Measurements from ENCODE around the gene SIGLEC1. TPM values are rescaled to one million over a fixed set of nuclear protein-coding genes. Genes with fewer than 3 reads are reported as not detected.

The SIGLEC1 gene
- total and polyA plus RNA-seq, 2 of the 4 experiments (the other 2 are of a cell fraction): not detected

DNA sequence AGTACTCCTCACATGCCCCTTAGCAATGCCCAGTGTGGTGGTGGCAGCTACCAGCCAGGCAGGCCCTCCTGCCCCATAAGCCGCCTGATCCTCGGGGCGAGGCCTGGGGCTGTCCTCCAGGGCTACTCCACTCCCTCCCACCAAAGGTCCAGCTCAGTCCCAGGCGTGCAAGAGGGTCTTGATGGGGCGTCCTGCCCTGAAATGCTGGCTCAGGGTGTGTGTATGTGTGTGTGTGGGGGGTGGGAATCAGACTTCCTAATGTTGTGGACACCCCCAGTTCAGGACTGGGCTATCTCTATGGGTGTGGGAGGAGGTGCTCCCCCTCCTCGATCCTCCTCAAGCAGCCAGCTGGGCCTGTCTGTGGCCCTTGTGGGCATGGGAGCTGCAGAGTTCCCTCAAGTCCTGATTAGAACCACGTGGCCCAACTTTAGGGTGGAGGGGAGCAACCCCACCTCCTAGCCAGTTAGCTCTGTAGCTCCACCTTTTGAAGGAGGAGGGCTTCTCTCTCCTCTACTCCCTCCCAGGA lies 27.6 kb upstream of the SIGLEC1 start:
- POLR2A ChIA-PET (ENCODE audit: unreplicated experiment): interaction anchor here (0.9 kb wide), 1 partner anchor 80 kb away, joined by 4 read pairs; the partner anchor contains the start of gene AP5S1

More for the DNA sequence above, 27.6 kb upstream of the SIGLEC1 start:
- TF ChIP-seq MAZ (IDR thresholded peaks at IDR 0.05; ENCODE audit: borderline replicate concordance, low read depth, low read length): no peak
- no peak for TF ChIP-seq USF2 (IDR thresholded peaks at IDR 0.05; ENCODE audit: low read depth, low read length)
- no peak for TF ChIP-seq FOS (IDR thresholded peaks at IDR 0.05; ENCODE audit: low read depth, low read length)
- TF ChIP-seq, protein P1, sequence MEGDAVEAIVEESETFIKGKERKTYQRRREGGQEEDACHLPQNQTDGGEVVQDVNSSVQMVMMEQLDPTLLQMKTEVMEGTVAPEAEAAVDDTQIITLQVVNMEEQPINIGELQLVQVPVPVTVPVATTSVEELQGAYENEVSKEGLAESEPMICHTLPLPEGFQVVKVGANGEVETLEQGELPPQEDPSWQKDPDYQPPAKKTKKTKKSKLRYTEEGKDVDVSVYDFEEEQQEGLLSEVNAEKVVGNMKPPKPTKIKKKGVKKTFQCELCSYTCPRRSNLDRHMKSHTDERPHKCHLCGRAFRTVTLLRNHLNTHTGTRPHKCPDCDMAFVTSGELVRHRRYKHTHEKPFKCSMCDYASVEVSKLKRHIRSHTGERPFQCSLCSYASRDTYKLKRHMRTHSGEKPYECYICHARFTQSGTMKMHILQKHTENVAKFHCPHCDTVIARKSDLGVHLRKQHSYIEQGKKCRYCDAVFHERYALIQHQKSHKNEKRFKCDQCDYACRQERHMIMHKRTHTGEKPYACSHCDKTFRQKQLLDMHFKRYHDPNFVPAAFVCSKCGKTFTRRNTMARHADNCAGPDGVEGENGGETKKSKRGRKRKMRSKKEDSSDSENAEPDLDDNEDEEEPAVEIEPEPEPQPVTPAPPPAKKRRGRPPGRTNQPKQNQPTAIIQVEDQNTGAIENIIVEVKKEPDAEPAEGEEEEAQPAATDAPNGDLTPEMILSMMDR (conservative IDR thresholded peaks at IDR 0.05; ENCODE audit: low read depth, low read length): no peak
- TF ChIP-seq RAD21 (IDR thresholded peaks at IDR 0.05; ENCODE audit: low read length): no peak
- no peak for TF ChIP-seq MAFK (IDR thresholded peaks at IDR 0.05; ENCODE audit: low read depth, low read length)
- no peak for TF ChIP-seq RFX5 (IDR thresholded peaks at IDR 0.05; ENCODE audit: low read depth, low read length)
- no peak for TF ChIP-seq POLR2A (IDR thresholded peaks at IDR 0.05; ENCODE audit: low read depth, low read length)
- Histone ChIP-seq H3K18ac (ENCODE audit: low read depth, low read length) (no peak overlapping the region), H2BK15ac (ENCODE audit: low read depth, low read length) (no peak overlapping the region), H3K36me3 (ENCODE audit: control insufficient read depth, insufficient read depth, low read length) (no peaks in the 10 kb centered on the region), H3K23ac (ENCODE audit: low read depth, low read length) (no peak overlapping the region), H2BK20ac (ENCODE audit: low read depth, low read length) (no peak overlapping the region), H3K56ac (ENCODE audit: extremely low read depth, insufficient read depth, low read length) (no peak overlapping the region), H4K91ac (ENCODE audit: insufficient read depth, low read depth, low read length) (no peak overlapping the region), H2BK5ac (ENCODE audit: low read depth, low read length, poor library complexity, severe bottlenecking) (no peak overlapping the region), H3K9me3 (ENCODE audit: control insufficient read depth, insufficient read depth, low read length) (no peaks in the 10 kb centered on the region), H3K4me3 (ENCODE audit: insufficient read depth, low read depth, low read length) (no peak overlapping the region), H3K14ac (replicated peaks; ENCODE audit: low read depth, low read length) (no peak overlapping the region), H2BK120ac (ENCODE audit: low read depth, low read length) (no peak overlapping the region), H3K9ac (ENCODE audit: low read depth, low read length) (no peak overlapping the region), H2AK5ac (ENCODE audit: low read depth, low read length) (no peak overlapping the region), H2AFZ (replicated peaks; ENCODE audit: low read length, poor library complexity) (no peak overlapping the region), H4K20me1 (ENCODE audit: insufficient read depth, low read length) (no peaks in the 10 kb centered on the region), H3K4me1 (ENCODE audit: control insufficient read depth, insufficient read depth, low read length) (no peaks in the 10 kb centered on the region), H3K4me2 (ENCODE audit: low read depth, low read length) (no peak overlapping the region), H3K9me1 (ENCODE audit: insufficient read depth, low read length) (no peaks in the 10 kb centered on the region), H3K27ac (ENCODE audit: insufficient read depth, low read length) (no peak overlapping the region), H4K8ac (ENCODE audit: low read depth in 2 of 2, low read length in 2 of 2) (no peak overlapping the region), H3K4ac (ENCODE audit: low read depth, low read length) (no peak overlapping the region), H3K79me1 (ENCODE audit: low read depth in 1 of 2, low read length in 2 of 2) (no peaks in the 10 kb centered on the region), H4K5ac (ENCODE audit: low read depth, low read length) (no peak overlapping the region), H2AK9ac (replicated peaks; ENCODE audit: low read depth, low read length, poor library complexity) (peak overlapping the region; percentile 13), H3K27me3 (ENCODE audit: control insufficient read depth, insufficient read depth, low read length) (peaks cover 20% of the 10 kb centered on the region)
- dilution Hi-C loops (cut with HindIII; ENCODE audit: low sequenced_read_pairs, unreplicated experiment): no loop called here
- no TSS peak for BruUV-seq (replicated peaks)
- in situ Hi-C loops (cut with MboI; ENCODE audit: low sequenced_read_pairs): no loop called here
- intact Hi-C loops (cut with micrococcal nuclease): no loop called here
- WGBS, 2 experiments (ENCODE audit: extremely low coverage in 2 of 2, insufficient read length in 1 of 2): no CpG with 5 or more reads among the region's 7 CpGs
- ATAC-seq (ENCODE audit: low read depth) (no peak), DNase-seq (no peak)
- CTCF ChIA-PET: interaction anchor here (0.6 to 1.4 kb wide), 2 partner anchors 13 to 44 kb away, joined by 3 read pairs; no protein-coding TSS in a partner anchor

All from IMR-90 (cell line).